ENCODE data around the gene RARG. TPM values are rescaled to one million over a fixed set of nuclear protein-coding genes. Genes with fewer than 3 reads are reported as not detected.
A peak's percentile ranks its signal among the peaks of the same experiment; 100 is the strongest.

Gene RARG
- total RNA-seq, 4 donors from 2014 or later, result 2.6 to 65.6 (median 28.9) TPM

DNA sequence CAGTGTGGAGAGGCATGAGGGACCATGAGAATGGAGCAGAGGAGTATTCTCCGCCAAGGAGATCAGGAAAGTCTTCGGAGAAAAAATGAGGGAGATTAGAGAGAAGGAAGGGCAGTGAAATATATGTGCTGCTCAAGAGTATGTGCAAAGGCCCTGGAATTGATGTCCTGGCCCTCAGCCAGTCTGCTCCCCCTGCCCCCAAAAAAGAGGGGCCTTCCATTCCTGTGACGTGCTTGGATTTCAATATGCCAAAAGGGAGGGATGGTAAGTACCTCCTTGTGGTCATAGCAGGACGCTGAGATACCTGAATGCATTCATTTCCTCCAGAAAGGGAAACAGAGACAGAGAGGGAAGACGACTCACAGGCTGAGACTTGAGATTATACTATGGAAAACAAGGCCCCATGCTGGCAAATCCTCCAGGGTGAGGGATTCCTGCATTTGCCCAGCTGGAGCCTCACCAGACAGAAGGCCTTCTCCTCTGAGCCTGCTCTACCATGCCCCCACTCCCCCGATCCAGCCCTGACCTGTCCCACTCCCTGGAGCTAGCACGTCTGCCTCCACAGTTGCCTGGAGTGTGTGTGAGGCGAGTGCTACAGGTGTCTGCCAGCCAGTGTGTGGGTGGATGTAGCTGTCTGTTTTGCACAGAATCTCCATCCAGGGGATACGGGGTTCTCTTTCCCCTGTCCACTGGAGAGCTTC, 3.9 kb upstream of the RARG start:
- Histone ChIP-seq H3K36me3 (no peaks in the 10 kb centered on the region), H3K9me3 (no peaks in the 10 kb centered on the region), H3K27me3 (no peaks in the 10 kb centered on the region), H3K27ac (no peak overlapping the region), H3K4me3 (no peak overlapping the region), H3K4me1 (peaks cover 0 to 14% of the 10 kb centered on the region in 2 donors)
- TF ChIP-seq, protein P1, sequence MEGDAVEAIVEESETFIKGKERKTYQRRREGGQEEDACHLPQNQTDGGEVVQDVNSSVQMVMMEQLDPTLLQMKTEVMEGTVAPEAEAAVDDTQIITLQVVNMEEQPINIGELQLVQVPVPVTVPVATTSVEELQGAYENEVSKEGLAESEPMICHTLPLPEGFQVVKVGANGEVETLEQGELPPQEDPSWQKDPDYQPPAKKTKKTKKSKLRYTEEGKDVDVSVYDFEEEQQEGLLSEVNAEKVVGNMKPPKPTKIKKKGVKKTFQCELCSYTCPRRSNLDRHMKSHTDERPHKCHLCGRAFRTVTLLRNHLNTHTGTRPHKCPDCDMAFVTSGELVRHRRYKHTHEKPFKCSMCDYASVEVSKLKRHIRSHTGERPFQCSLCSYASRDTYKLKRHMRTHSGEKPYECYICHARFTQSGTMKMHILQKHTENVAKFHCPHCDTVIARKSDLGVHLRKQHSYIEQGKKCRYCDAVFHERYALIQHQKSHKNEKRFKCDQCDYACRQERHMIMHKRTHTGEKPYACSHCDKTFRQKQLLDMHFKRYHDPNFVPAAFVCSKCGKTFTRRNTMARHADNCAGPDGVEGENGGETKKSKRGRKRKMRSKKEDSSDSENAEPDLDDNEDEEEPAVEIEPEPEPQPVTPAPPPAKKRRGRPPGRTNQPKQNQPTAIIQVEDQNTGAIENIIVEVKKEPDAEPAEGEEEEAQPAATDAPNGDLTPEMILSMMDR (IDR thresholded peaks at IDR 0.05), result no peak
- TF ChIP-seq POLR2A (IDR thresholded peaks at IDR 0.05), result no peak
- DNase-seq, result no peak
- intact Hi-C loops (cut with DNase I; ENCODE audit: low total_unique reads), result no loop called here

GRCh38 chr12:53235164-53235563, 3.2 kb upstream of the RARG start:
- H3K4me1 ChIP-seq, result peaks cover 0 to 14% of the 10 kb centered on the region in 2 donors
- no peak overlapping the region for H3K4me3 ChIP-seq
- no peak for DNase-seq
- no peak for TF ChIP-seq POLR2A (IDR thresholded peaks at IDR 0.05)
- TF ChIP-seq, protein P1 (IDR thresholded peaks at IDR 0.05), result no peak
- H3K9me3 ChIP-seq, result no peaks in the 10 kb centered on the region
- no peak overlapping the region for H3K27ac ChIP-seq
- no peaks in the 10 kb centered on the region for H3K36me3 ChIP-seq
- no peaks in the 10 kb centered on the region for H3K27me3 ChIP-seq
- intact Hi-C loops (cut with DNase I; ENCODE audit: low total_unique reads), result no loop called here

- peak overlapping the region; percentile 89 to 90 for H3K27ac ChIP-seq
- H3K27me3 ChIP-seq, result no peaks in the 10 kb centered on the region
- intact Hi-C loops (cut with DNase I; ENCODE audit: low total_unique reads), result no loop called here
- H3K36me3 ChIP-seq, result no peaks in the 10 kb centered on the region
- no peak overlapping the region for H3K4me3 ChIP-seq
- DNase-seq, result no peak
- TF ChIP-seq, protein P1 (IDR thresholded peaks at IDR 0.05), result no peak
- no peak for TF ChIP-seq POLR2A (IDR thresholded peaks at IDR 0.05)
- peaks cover 0 to 14% of the 10 kb centered on the region in 2 donors for H3K4me1 ChIP-seq
- H3K9me3 ChIP-seq, result no peaks in the 10 kb centered on the region
These were observed 2.4 kb upstream of the RARG start for GRCh38 chr12:53234271-53234914.

GRCh38 chr12:53233671-53234121, 1.7 kb upstream of the RARG start:
- H3K27me3 ChIP-seq, result no peaks in the 10 kb centered on the region
- no peak for TF ChIP-seq POLR2A (IDR thresholded peaks at IDR 0.05)
- TF ChIP-seq, protein P1 (IDR thresholded peaks at IDR 0.05), result no peak
- no peak overlapping the region for H3K4me3 ChIP-seq
- H3K4me1 ChIP-seq, result peaks cover 0 to 14% of the 10 kb centered on the region in 2 donors
- H3K9me3 ChIP-seq, result no peaks in the 10 kb centered on the region
- no peak for DNase-seq
- H3K36me3 ChIP-seq, result no peaks in the 10 kb centered on the region
- peak overlapping the region; percentile 89 to 90 for H3K27ac ChIP-seq
- intact Hi-C loops (cut with DNase I; ENCODE audit: low total_unique reads), result no loop called here
